ENCODE data around the gene PDZD2. TPM values are rescaled to one million over a fixed set of nuclear protein-coding genes. Genes with fewer than 3 reads are reported as not detected.

The PDZD2 gene
- polyA plus RNA-seq, 6 donors from 2014 or later, result 0.05 to 0.24 (median 0.06) TPM; not detected in 1

DNA sequence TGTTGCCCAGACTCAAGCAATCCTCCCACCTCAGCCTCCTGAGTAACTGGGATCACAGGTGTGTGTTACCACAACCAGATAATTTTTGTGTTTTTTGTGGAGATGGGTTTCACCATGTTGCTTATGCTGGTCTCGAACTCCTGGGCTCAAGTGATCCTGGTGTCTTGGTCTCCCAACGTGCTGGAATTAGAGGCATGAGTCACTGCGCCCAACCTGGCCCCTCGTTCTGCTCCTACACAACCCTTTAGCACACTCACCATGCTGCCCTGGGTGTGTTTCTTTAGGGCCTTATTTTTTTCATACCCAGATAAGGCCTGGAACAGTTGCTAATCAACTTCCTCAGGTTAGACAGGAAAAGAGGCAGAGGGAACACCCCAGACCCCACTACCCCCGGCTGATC is 2.6 kb downstream of the PDZD2 start:
- Mint-ChIP-seq H3K36me3 (no peaks in the 10 kb centered on the region), H3K4me3 (no peak overlapping the region), H3K27me3 (peaks cover 21 to 24% (median 23%) of the 10 kb centered on the region in 3 donors), H3K9me3 (no peaks in the 10 kb centered on the region), H3K4me1 (peaks cover 0 to 15% (median 12%) of the 10 kb centered on the region in 3 donors), H3K27ac (no peak overlapping the region)
- DNase-seq, result no peak
- ATAC-seq (ENCODE audit: low read depth in 2 of 2), result no peak

DNA sequence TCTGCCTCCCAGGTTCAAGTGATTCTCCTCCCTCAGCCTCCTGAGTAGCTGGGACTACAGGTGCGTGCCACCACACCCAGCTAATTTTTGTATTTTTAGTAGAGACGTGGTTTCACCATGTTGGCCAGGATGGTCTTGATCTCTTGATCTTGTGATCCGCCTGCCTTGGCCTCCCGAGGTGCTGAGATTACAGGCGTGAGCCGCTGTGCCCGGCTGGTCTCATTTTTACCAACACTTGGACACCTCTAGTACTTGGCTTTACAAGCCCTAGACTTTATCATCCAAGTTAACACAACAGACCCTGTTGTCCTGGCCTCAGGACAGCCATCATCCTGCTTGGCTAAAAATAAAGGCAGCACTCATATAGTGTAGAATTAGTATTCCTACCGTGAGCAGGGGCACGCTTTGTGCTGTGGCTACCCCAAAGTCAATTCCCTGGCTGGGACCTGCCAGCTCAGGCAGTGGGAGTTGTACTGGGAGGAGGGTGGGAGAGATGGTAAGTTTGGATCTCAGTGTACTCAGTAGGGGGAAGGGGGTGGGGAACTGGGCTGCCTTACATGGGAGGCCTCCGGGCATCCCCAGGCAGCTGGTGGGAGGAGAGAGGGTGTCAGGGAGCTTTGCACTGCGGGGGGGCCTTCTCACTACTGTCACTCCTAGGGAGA is 6.6 kb downstream of the PDZD2 start:
- H3K9me3 Mint-ChIP-seq, result no peaks in the 10 kb centered on the region
- H3K4me3 Mint-ChIP-seq, result no peak overlapping the region
- H3K36me3 Mint-ChIP-seq, result no peaks in the 10 kb centered on the region
- no peak for DNase-seq
- no peaks in the 10 kb centered on the region for H3K4me1 Mint-ChIP-seq
- peaks cover 8 to 14% (median 10%) of the 10 kb centered on the region in 3 donors for H3K27me3 Mint-ChIP-seq
- H3K27ac Mint-ChIP-seq, result no peak overlapping the region
- no peak for ATAC-seq (ENCODE audit: low read depth in 2 of 2)

DNA sequence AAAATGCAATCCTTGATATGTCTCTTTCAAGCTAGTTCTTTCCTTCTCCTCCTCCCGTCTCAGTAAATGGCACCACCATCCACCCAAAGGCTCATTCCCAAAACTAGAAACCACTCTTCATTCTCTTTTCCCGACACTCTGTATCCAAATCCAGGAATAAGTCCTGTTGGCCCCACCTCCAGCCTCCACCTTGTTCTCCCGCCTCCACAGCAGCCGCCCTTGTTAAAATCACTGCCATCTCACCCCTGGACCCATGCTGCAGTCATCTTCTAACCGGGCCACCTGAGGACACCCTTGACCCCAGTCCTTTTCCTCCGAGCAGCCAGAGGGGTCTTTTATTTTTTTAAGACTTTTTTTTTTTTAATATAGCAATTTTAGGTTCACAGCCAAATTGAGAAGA is 9.4 kb downstream of the PDZD2 start:
- no peak overlapping the region for H3K4me3 Mint-ChIP-seq
- no peaks in the 10 kb centered on the region for H3K36me3 Mint-ChIP-seq
- no peak overlapping the region for H3K27ac Mint-ChIP-seq
- peaks cover 8 to 17% (median 10%) of the 10 kb centered on the region in 3 donors for H3K27me3 Mint-ChIP-seq
- H3K9me3 Mint-ChIP-seq, result no peaks in the 10 kb centered on the region
- no peaks in the 10 kb centered on the region for H3K4me1 Mint-ChIP-seq
- ATAC-seq (ENCODE audit: low read depth in 2 of 2) (no peak), DNase-seq (no peak)

DNA sequence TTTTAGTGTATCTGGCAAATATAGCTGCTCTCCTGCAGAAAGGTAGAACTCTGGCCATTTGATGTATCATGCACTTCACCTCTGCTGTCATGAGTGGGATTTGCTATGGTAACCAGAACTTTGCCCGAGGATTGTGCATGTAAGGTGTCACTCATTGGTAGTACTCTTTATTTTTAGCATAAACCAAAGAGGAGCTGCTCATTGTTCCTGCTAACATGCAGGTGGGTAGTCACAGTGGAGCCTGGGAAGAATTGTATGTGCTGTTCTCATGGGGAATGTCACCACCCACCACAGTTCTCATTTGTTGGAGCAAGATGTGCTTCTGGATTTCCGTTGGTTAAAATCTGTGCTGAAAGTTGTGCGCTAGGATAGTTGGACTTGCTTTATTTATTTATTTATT is 12.3 kb downstream of the PDZD2 start:
- no peak overlapping the region for H3K27ac Mint-ChIP-seq
- H3K9me3 Mint-ChIP-seq, result peaks cover 0 to 10% (median 0%) of the 10 kb centered on the region in 7 donors
- no peaks in the 10 kb centered on the region for H3K36me3 Mint-ChIP-seq
- ATAC-seq (ENCODE audit: low read depth in 2 of 2) (no peak), DNase-seq (no peak)
- H3K27me3 Mint-ChIP-seq, result peaks cover 9 to 23% (median 17%) of the 10 kb centered on the region in 3 donors
- H3K4me1 Mint-ChIP-seq, result no peaks in the 10 kb centered on the region
- no peak overlapping the region for H3K4me3 Mint-ChIP-seq

DNA sequence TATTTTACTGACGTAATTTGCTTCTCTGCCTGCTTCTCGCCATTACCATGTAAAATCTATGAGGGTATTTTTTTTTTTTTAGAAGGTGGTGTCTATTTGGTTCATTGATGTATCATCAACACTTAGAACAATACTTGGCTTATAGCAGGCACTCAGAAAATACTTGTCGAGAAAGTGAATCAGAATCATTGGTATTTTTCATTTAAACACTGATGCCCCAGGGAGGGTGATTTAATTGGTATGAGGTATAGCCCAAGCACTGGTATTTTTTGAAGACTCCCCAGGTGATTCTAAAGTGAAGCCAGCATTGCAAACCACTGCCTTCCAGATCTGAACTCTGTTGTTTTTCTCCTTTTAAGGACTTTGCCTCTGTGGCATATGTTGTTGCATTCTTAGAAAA is 16.6 kb downstream of the PDZD2 start:
- no peak overlapping the region for H3K4me3 Mint-ChIP-seq
- H3K36me3 Mint-ChIP-seq, result peaks cover 0 to 5% of the 10 kb centered on the region in 2 donors
- H3K27me3 Mint-ChIP-seq, result peaks cover 10 to 35% (median 15%) of the 10 kb centered on the region in 3 donors
- H3K27ac Mint-ChIP-seq, result no peak overlapping the region
- ATAC-seq (ENCODE audit: low read depth in 2 of 2) (no peak), DNase-seq (no peak)
- no peaks in the 10 kb centered on the region for H3K4me1 Mint-ChIP-seq
- H3K9me3 Mint-ChIP-seq, result peaks cover 0 to 19% (median 7%) of the 10 kb centered on the region in 7 donors

DNA sequence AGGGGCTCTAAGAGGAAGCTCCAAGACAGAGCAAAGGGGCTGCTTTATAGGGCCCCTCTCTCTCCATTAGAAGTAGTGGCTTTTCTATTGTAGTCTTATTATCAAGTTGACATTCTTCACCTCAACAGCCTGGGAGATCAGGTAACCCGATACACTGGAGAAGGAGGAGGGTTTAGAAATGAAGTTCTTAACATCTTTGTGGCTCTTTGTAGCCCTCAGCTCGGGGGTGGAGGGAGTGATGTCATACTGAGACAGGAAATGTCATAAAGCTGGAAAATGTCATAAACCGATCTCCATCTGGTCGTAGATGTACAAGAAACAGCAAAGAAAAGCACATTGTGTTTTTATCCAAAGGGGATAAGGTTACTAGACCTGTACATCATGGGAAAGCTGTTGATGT is 17.9 kb downstream of the PDZD2 start:
- Mint-ChIP-seq H3K36me3 (peaks cover 0 to 5% of the 10 kb centered on the region in 2 donors), H3K9me3 (peaks cover 7 to 19% (median 8%) of the 10 kb centered on the region in 7 donors), H3K4me3 (no peak overlapping the region), H3K27ac (no peak overlapping the region), H3K4me1 (no peaks in the 10 kb centered on the region), H3K27me3 (peaks cover 10 to 35% (median 15%) of the 10 kb centered on the region in 3 donors)
- no peak for DNase-seq
- no peak for ATAC-seq (ENCODE audit: low read depth in 2 of 2)

DNA sequence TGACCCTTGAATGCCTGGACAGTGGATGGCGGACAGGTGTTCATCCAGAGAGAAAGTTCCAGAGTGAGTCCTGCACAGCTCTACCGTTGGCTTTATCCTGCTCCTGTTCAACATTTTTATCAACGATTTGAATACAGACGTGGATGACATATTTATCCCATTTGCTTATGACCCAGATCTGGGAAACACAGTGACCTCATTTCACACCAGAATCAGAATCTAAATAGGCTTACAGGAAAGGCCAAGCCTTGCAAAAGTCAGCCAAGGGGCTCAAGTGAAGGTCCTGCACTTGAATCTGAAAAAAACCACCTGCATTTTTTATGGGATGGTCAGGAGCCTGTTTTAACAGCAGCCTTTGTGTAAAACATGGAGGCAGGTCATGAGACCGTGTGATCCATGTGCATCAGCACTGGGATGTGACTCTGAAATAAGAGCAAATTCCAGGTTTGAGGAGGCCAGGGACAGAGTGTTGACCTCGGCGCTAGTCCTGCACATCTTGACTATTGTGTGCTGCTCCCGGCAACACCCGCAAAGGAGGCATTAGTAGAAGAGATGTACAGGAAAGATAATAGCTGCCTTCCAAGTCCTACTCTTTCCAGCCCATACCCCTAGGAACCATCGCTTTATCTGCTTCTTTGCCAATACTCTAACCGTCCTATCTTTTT is 18.5 kb downstream of the PDZD2 start:
- DNase-seq, result no peak
- Mint-ChIP-seq H3K9me3 (peaks cover 7 to 19% (median 8%) of the 10 kb centered on the region in 7 donors), H3K4me3 (no peak overlapping the region), H3K27me3 (peaks cover 10 to 35% (median 15%) of the 10 kb centered on the region in 3 donors), H3K36me3 (peaks cover 0 to 5% of the 10 kb centered on the region in 2 donors), H3K27ac (no peak overlapping the region), H3K4me1 (no peaks in the 10 kb centered on the region)
- no peak for ATAC-seq (ENCODE audit: low read depth in 2 of 2)

DNA sequence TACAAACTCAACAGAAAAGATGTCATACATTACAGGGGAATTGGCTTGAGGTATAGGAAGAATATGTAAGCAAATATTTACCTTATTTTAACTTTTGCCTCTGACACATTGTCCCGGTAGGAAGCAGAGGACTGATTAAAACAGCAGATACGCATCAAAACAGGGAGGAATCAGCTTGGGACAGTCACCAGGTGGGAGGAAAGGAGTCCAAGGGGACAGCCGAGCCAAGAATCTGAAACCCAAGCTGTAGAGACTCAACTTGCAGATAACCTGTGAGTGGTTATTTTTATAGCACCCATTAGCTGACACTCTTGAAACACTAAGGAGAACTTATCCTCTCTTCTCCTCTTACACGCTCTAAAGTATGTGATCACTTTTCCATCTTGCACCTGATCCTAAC is 22.3 kb downstream of the PDZD2 start:
- Mint-ChIP-seq H3K36me3 (peaks cover 0 to 5% of the 10 kb centered on the region in 2 donors), H3K4me1 (no peaks in the 10 kb centered on the region), H3K9me3 (peaks cover 4 to 17% (median 12%) of the 10 kb centered on the region in 7 donors), H3K4me3 (no peak overlapping the region), H3K27ac (no peak overlapping the region), H3K27me3 (peaks cover 12 to 28% (median 12%) of the 10 kb centered on the region in 3 donors)
- no peak for DNase-seq
- no peak for ATAC-seq (ENCODE audit: low read depth in 2 of 2)

DNA sequence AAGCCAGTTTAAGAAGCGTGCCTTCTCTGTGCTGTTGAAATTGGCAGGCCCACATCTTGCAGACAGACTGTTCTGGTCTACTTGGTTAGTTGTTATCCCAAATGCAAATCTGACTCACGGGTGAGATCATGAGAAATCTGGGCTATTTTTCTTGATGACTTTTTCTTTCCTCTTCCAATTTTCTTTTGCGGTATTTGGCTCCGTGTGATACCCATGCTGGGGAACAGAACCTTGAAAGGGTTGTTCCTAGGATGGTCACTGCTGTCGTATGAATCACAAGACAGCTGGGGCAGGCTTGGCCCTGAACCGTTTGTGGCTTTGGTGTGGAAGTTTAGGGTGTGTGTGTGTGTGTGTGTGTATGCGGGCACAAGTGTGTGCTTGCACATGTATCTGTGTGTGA is 24.6 kb downstream of the PDZD2 start:
- Mint-ChIP-seq H3K4me3 (peak overlapping the region in 1 of 8 donors; percentile 4), H3K36me3 (peaks cover 0 to 5% of the 10 kb centered on the region in 2 donors), H3K27me3 (peaks cover 10 to 20% (median 12%) of the 10 kb centered on the region in 3 donors), H3K27ac (no peak overlapping the region), H3K4me1 (no peaks in the 10 kb centered on the region), H3K9me3 (peaks cover 2 to 17% (median 8%) of the 10 kb centered on the region in 7 donors)
- DNase-seq, result no peak
- no peak for ATAC-seq (ENCODE audit: low read depth in 2 of 2)

DNA sequence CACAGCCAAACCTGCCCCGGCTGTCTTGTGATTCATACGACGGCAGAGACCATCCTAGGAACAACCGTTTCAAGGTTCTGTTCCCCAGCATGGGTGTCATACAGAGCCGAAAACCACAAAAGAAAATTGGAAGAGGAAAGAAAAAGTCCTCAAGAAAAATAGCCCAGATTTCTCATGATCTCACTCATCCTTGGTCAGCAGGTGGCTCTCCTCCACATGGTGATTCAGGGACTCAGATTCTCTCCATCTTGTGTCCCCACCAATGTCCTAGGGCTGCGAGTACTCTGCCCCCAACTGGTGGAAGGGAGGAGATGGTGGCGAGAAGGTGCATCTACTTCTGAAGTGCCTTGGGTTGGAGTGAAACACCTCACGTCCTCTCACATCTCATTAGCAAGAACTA is 25.6 kb downstream of the PDZD2 start:
- Mint-ChIP-seq H3K4me1 (no peaks in the 10 kb centered on the region), H3K27me3 (peaks cover 6 to 10% (median 10%) of the 10 kb centered on the region in 3 donors), H3K36me3 (no peaks in the 10 kb centered on the region), H3K9me3 (peaks cover 0 to 17% (median 6%) of the 10 kb centered on the region in 7 donors), H3K4me3 (no peak overlapping the region), H3K27ac (no peak overlapping the region)
- no peak for ATAC-seq (ENCODE audit: low read depth in 2 of 2)
- DNase-seq, result no peak

DNA sequence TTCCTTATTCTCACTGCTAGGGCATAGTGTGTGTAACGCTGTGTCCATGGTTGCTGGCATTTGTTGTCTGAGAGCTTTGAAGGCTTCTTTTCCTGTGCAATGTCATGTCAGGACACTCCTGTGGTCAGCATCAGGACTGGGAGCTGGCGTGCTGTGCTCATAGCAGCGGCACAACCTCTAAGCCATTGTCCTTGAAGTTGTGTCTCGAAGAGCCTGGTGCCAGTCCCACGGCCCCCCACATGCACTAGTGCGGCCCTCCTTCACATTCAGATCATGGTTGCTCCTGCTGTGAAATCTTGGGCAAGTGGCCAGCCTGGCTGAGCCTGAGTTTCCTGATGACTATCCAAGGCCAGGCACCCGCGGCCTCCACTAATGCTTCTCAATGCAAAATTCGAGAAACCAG is 32.4 kb downstream of the PDZD2 start:
- Mint-ChIP-seq H3K27ac (no peak overlapping the region), H3K4me1 (no peaks in the 10 kb centered on the region), H3K36me3 (no peaks in the 10 kb centered on the region), H3K4me3 (no peak overlapping the region), H3K9me3 (peaks cover 5 to 18% (median 6%) of the 10 kb centered on the region in 7 donors), H3K27me3 (no peaks in the 10 kb centered on the region)
- DNase-seq, result no peak
- ATAC-seq (ENCODE audit: low read depth in 2 of 2), result no peak

DNA sequence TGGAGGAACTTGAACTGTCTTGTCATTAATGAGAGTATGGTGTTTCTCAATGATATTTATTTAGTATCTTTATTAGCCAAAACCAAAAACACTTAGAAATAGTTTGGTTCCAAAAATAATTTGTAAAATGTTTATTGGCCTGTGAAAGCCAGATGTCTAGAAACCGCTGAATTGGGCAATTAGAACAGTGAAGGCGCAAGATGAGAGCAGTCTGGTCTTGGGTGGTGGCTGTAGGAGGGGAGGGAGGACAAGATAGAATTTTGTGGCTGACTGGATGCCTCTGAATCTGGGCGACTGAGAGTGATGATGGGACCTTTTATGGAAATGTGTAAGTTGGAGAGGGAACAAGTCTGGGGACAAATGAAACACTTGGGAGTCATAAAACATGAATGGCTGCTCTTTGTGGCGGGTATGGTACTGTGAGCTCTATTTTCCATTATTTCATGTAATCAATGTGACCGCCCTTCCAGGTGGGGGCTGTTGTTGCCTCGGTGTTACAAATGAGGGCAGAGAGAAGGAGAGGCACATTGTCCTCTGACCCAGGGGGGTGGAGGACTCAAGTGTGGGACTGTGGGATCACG is 35.5 kb downstream of the PDZD2 start:
- peak overlapping the region in 1 of 6 donors; percentile 14 for H3K27ac Mint-ChIP-seq
- H3K4me3 Mint-ChIP-seq, result no peak overlapping the region
- ATAC-seq (ENCODE audit: low read depth in 2 of 2) (no peak), DNase-seq (no peak)
- no peaks in the 10 kb centered on the region for H3K27me3 Mint-ChIP-seq
- H3K9me3 Mint-ChIP-seq, result peaks cover 5 to 18% (median 6%) of the 10 kb centered on the region in 7 donors
- no peaks in the 10 kb centered on the region for H3K36me3 Mint-ChIP-seq
- H3K4me1 Mint-ChIP-seq, result no peaks in the 10 kb centered on the region

DNA sequence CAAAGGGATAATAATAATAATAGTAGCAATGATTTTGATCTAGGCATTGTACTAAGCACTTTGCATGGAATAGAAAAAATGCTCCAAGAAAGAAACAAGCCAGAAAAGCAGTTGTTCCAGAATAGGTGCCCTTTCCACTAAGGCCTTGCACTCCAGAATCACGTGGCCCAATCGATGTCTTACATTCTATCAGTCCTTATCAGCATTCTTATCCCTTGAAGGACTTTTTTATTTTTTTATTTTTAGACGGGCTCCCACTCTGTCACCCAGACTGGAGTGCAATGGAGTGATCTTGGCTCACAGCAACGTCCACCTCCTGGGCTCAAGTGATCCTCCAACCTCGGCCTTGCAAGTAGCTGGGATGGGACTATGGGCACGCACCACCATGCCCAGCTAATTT is 36.5 kb downstream of the PDZD2 start:
- H3K36me3 Mint-ChIP-seq, result no peaks in the 10 kb centered on the region
- H3K4me3 Mint-ChIP-seq, result no peak overlapping the region
- no peak overlapping the region for H3K27ac Mint-ChIP-seq
- no peaks in the 10 kb centered on the region for H3K4me1 Mint-ChIP-seq
- DNase-seq (no peak), ATAC-seq (ENCODE audit: low read depth in 2 of 2) (no peak)
- peaks cover 5 to 18% (median 8%) of the 10 kb centered on the region in 7 donors for H3K9me3 Mint-ChIP-seq
- H3K27me3 Mint-ChIP-seq, result no peaks in the 10 kb centered on the region

DNA sequence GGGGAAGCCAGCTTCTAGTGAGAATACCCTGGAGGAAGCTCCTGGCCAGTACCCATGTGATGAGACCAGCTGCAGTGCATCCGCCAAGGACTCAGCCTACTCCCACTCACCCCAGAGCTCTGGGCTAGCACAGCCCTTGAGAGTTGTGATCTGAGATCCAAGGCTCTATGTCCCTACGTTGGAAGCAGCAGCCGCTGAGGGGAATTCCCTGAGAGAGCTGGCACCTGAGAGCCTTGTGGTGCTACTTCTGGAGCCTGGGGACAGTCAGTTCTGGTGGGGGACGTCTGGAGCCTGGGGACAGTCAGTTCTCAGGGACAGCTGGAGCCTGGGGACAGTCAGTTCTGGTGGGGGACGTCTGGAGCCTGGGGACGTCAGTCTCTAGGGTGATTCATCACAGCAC is 39.2 kb downstream of the PDZD2 start:
- Mint-ChIP-seq H3K36me3 (no peaks in the 10 kb centered on the region), H3K27me3 (no peaks in the 10 kb centered on the region), H3K4me1 (no peaks in the 10 kb centered on the region), H3K9me3 (peaks cover 3 to 16% (median 7%) of the 10 kb centered on the region in 7 donors), H3K4me3 (no peak overlapping the region), H3K27ac (no peak overlapping the region)
- ATAC-seq (ENCODE audit: low read depth in 2 of 2) (no peak), DNase-seq (no peak)
